OCI-LY7 (cell line): ENCODE measurements around the gene RAB20. TPM values are rescaled to one million over a fixed set of nuclear protein-coding genes. Genes with fewer than 3 reads are reported as not detected.

Experiments used
- BruUV-seq: library from RNA; stranded (reverse); fragments of 400-500 nt; replicated peaks from 2 replicates; lab custom pipeline; 2021; lab: Mats Ljungman, UMichigan
- CTCF ChIA-PET: fragments of 300-600 bp; sonication (Branson Sonifier 250); formaldehyde crosslinking; loops from one replicate; lab custom pipeline; 2022; ENCODE audit warnings: antibody characterized with exemption; ENCODE audit not compliant: unreplicated experiment; lab: Charles Lee
- POLR2A ChIA-PET: fragments of 300-600 bp; sonication (Branson Sonifier 250); formaldehyde crosslinking; loops from one replicate; lab custom pipeline; 2022; ENCODE audit warnings: antibody characterized with exemption; lab: Charles Lee
- DNase-seq: peaks from one replicate; pipeline ENCODE4 v3.0.0-alpha.2; 2015; ENCODE audit warnings: low spot score
- H2AFZ ChIP-seq: fragments of 200-600 bp; sonication (generic), shearing (Covaris generic); 2 replicates; pipeline ENCODE4 v1.6.1; 2014; ENCODE audit warnings: mild to moderate bottlenecking, antibody characterized with exemption, low read length, moderate library complexity
- H3K27ac ChIP-seq: fragments of 200-600 bp; sonication (generic); 2 replicates; pipeline ENCODE4 v1.5.1; 2014; ENCODE audit warnings: mixed run types, low read depth, mild to moderate bottlenecking, moderate library complexity, low read length, inconsistent platforms; ENCODE audit not compliant: poor library complexity, severe bottlenecking
- H3K36me3 ChIP-seq: fragments of 200-600 bp; sonication (generic); 2 replicates; pipeline ENCODE4 v1.6.1; 2014; ENCODE audit warnings: mild to moderate bottlenecking, antibody characterized with exemption, low read length, moderate library complexity, mixed read lengths; ENCODE audit not compliant: insufficient read depth
- H3K4me1 ChIP-seq: fragments of 200-600 bp; sonication (generic); 2 replicates; pipeline ENCODE4 v1.5.1; 2014; ENCODE audit warnings: mild to moderate bottlenecking, low read length; ENCODE audit not compliant: insufficient read depth, poor library complexity, severe bottlenecking
- H3K4me2 ChIP-seq: fragments of 200-600 bp; sonication (generic); 2 replicates; pipeline ENCODE4 v1.6.1; 2014; ENCODE audit warnings: mild to moderate bottlenecking, low read length
- H3K4me3 ChIP-seq: fragments of 200-600 bp; sonication (generic); 2 replicates; pipeline ENCODE4 v1.5.1; 2014; ENCODE audit warnings: mild to moderate bottlenecking, low read depth, low read length; ENCODE audit not compliant: poor library complexity, severe bottlenecking
- H3K79me2 ChIP-seq: fragments of 200-600 bp; sonication (generic); 2 replicates; pipeline ENCODE4 v1.6.1; 2016; ENCODE audit warnings: low read depth, mild to moderate bottlenecking, low read length, moderate library complexity, mixed read lengths; ENCODE audit not compliant: insufficient read depth
- H3K9me2 ChIP-seq: fragments of 200-600 bp; sonication (generic); 2 replicates; pipeline ENCODE4 v1.6.1; 2016; ENCODE audit warnings: mild to moderate bottlenecking, low read length, mixed read lengths; ENCODE audit not compliant: insufficient read depth
- H3K9me3 ChIP-seq: fragments of 200-600 bp; sonication (generic); 2 replicates; pipeline ENCODE4 v1.6.1; 2014; ENCODE audit warnings: mild to moderate bottlenecking, mixed run types, low read length, mixed read lengths
- H4K20me1 ChIP-seq: fragments of 200-600 bp; sonication (generic); 2 replicates; pipeline ENCODE4 v1.6.1; 2014; ENCODE audit warnings: mild to moderate bottlenecking, antibody characterized with exemption, low read length, moderate library complexity, mixed read lengths; ENCODE audit not compliant: insufficient read depth
- CTCF ChIP-seq: fragments of 200-600 bp; sonication (generic); conservative IDR thresholded peaks from 2 replicates; pipeline ENCODE4 v1.5.1; 2014; ENCODE audit warnings: mild to moderate bottlenecking, antibody characterized with exemption, low read length, moderate library complexity, mixed read lengths
- EZH2phosphoT487 ChIP-seq: fragments of 200-600 bp; sonication (generic); IDR thresholded peaks from 2 replicates; pipeline ENCODE4 v1.6.1; 2018; ENCODE audit warnings: low read depth, borderline replicate concordance, mild to moderate bottlenecking, mixed run types, antibody characterized with exemption, low read length, moderate library complexity, mixed read lengths
- intact Hi-C: fragments of 100-400 bp; cut with micrococcal nuclease; formaldehyde crosslinking; loops from one replicate; pipeline ENCODE4 v1.10.0; 2022; ENCODE audit not compliant: unreplicated experiment
- total RNA-seq, 2 experiments: library from RNA; depleted of rRNA in 1 of 2; stranded (reverse); fragments of >200 nt in 1 of 2; shearing (Covaris generic) in 1 of 2; gene quantifications; 2 replicates each; pipeline ENCODE4 v1.2.3, GENCODE V29; 2014 to 2022

RAB20 gene
- total RNA-seq, 2 experiments from 2014 or later: not detected

- no peak overlapping the region for H3K4me3 ChIP-seq
- H3K4me1 ChIP-seq: no peaks in the 10 kb centered on the region
- no peak overlapping the region for H2AFZ ChIP-seq
- ChIA-PET CTCF (no interaction called here), POLR2A (no interaction called here)
- no peaks in the 10 kb centered on the region for H3K79me2 ChIP-seq
- H4K20me1 ChIP-seq: no peaks in the 10 kb centered on the region
- no peak overlapping the region for H3K27ac ChIP-seq
- no peak overlapping the region for H3K4me2 ChIP-seq
- TF ChIP-seq CTCF: no peak
- TF ChIP-seq EZH2phosphoT487: no peak
- H3K36me3 ChIP-seq: no peaks in the 10 kb centered on the region
- DNase-seq: no peak
- intact Hi-C loops: no loop called here
- BruUV-seq: no TSS peak
- no peaks in the 10 kb centered on the region for H3K9me2 ChIP-seq
- no peaks in the 10 kb centered on the region for H3K9me3 ChIP-seq
Measured at GRCh38 chr13:110483386-110483968, 78.0 kb downstream of the RAB20 start.

- POLR2A ChIA-PET: no interaction called here
- no peak for DNase-seq
- CTCF ChIA-PET: no interaction called here
- no peaks in the 10 kb centered on the region for H3K9me3 ChIP-seq
- no peak for TF ChIP-seq CTCF
- no peak for TF ChIP-seq EZH2phosphoT487
- H4K20me1 ChIP-seq: no peaks in the 10 kb centered on the region
- peaks cover 12% of the 10 kb centered on the region for H3K4me1 ChIP-seq
- H3K36me3 ChIP-seq: no peaks in the 10 kb centered on the region
- H2AFZ ChIP-seq: no peak overlapping the region
- H3K4me3 ChIP-seq: no peak overlapping the region
- no peaks in the 10 kb centered on the region for H3K79me2 ChIP-seq
- intact Hi-C loops: no loop called here
- H3K4me2 ChIP-seq: no peak overlapping the region
- no peaks in the 10 kb centered on the region for H3K9me2 ChIP-seq
- H3K27ac ChIP-seq: no peak overlapping the region
- BruUV-seq: no TSS peak
Measured at GRCh38 chr13:110480161-110480560, 81.4 kb downstream of the RAB20 start.

GRCh38 chr13:110479648-110480047 lies 81.9 kb downstream of the RAB20 start:
- H3K79me2 ChIP-seq: no peaks in the 10 kb centered on the region
- no peaks in the 10 kb centered on the region for H3K9me2 ChIP-seq
- ChIA-PET CTCF (no interaction called here), POLR2A (no interaction called here)
- intact Hi-C loops: no loop called here
- no peaks in the 10 kb centered on the region for H4K20me1 ChIP-seq
- BruUV-seq: no TSS peak
- H3K36me3 ChIP-seq: no peaks in the 10 kb centered on the region
- no peak for DNase-seq
- H3K27ac ChIP-seq: no peak overlapping the region
- no peak overlapping the region for H2AFZ ChIP-seq
- TF ChIP-seq CTCF: no peak
- no peaks in the 10 kb centered on the region for H3K9me3 ChIP-seq
- no peak overlapping the region for H3K4me3 ChIP-seq
- H3K4me2 ChIP-seq: no peak overlapping the region
- peaks cover 15% of the 10 kb centered on the region for H3K4me1 ChIP-seq
